H9 (cell line): ENCODE data around the gene TNIK. TPM values are rescaled to one million over a fixed set of nuclear protein-coding genes. Genes with fewer than 3 reads are reported as not detected.

Experiments used
- DNase-seq: peaks from one replicate; pipeline ENCODE4 v3.0.0-alpha.2; 2017
- H2AFZ ChIP-seq: one replicate; pipeline ENCODE4 v1.6.1; 2013; ENCODE audit warnings: mild to moderate bottlenecking, low read length, control low read depth, moderate library complexity
- H2AK5ac ChIP-seq: 2 replicates; pipeline ENCODE4 v1.6.1; 2013; ENCODE audit warnings: low read length, control low read depth, mixed read lengths; ENCODE audit not compliant: insufficient read length
- H2BK120ac ChIP-seq: one replicate; pipeline ENCODE4 v1.6.1; 2013; ENCODE audit warnings: low read depth, mild to moderate bottlenecking, low read length, control low read depth, inconsistent platforms; ENCODE audit not compliant: poor library complexity, severe bottlenecking
- H2BK12ac ChIP-seq: 2 replicates; pipeline ENCODE4 v1.6.1; 2013; ENCODE audit warnings: low read length, control low read depth, mixed read lengths, low read depth; ENCODE audit not compliant: insufficient read length
- H2BK15ac ChIP-seq: 2 replicates; pipeline ENCODE4 v1.6.1; 2013; ENCODE audit warnings: low read depth, low read length, control low read depth
- H2BK20ac ChIP-seq: one replicate; pipeline ENCODE4 v1.6.1; 2013; ENCODE audit warnings: low read depth, mild to moderate bottlenecking, low read length, control low read depth, inconsistent platforms; ENCODE audit not compliant: poor library complexity, severe bottlenecking
- H2BK5ac ChIP-seq: 2 replicates; pipeline ENCODE4 v1.6.1; 2013; ENCODE audit warnings: low read length, control low read depth, mixed read lengths; ENCODE audit not compliant: insufficient read length
- H3K14ac ChIP-seq: 2 replicates; pipeline ENCODE4 v1.6.1; 2013; ENCODE audit warnings: low read length, control low read depth; ENCODE audit not compliant: insufficient read depth
- H3K18ac ChIP-seq: 2 replicates; pipeline ENCODE4 v1.6.1; 2013; ENCODE audit warnings: low read depth, mild to moderate bottlenecking, mixed read lengths, low read length, control low read depth; ENCODE audit not compliant: insufficient read length
- H3K23ac ChIP-seq: 2 replicates; pipeline ENCODE4 v1.6.1; 2013; ENCODE audit warnings: low read length, control low read depth, mixed read lengths, low read depth; ENCODE audit not compliant: insufficient read length
- H3K23me2 ChIP-seq: 2 replicates; pipeline ENCODE4 v1.6.1; 2013; ENCODE audit warnings: low read depth, mild to moderate bottlenecking, mixed read lengths, low read length, control low read depth; ENCODE audit not compliant: insufficient read length, poor library complexity, severe bottlenecking
- H3K27ac ChIP-seq: 2 replicates; pipeline ENCODE4 v1.5.1; 2013; ENCODE audit warnings: low read length, control low read depth, mixed read lengths, low read depth; ENCODE audit not compliant: insufficient read length
- H3K27me3 ChIP-seq: 2 replicates; pipeline ENCODE4 v1.6.1; 2013; ENCODE audit warnings: low read length, control low read depth, inconsistent platforms; ENCODE audit not compliant: insufficient read depth
- H3K4ac ChIP-seq: 2 replicates; pipeline ENCODE4 v1.6.1; 2013; ENCODE audit warnings: low read depth, mild to moderate bottlenecking, control low read depth, inconsistent platforms, low read length, moderate library complexity
- H3K4me1 ChIP-seq: 2 replicates; pipeline ENCODE4 v1.6.1; 2013; ENCODE audit warnings: low read length, control low read depth, inconsistent platforms; ENCODE audit not compliant: insufficient read depth
- H3K4me2 ChIP-seq: 2 replicates; pipeline ENCODE4 v1.6.1; 2013; ENCODE audit warnings: low read length, control low read depth, mixed read lengths; ENCODE audit not compliant: insufficient read length, insufficient read depth
- H3K56ac ChIP-seq: 2 replicates; pipeline ENCODE4 v1.6.1; 2013; ENCODE audit warnings: low read depth, mild to moderate bottlenecking, mixed read lengths, low read length, control low read depth; ENCODE audit not compliant: insufficient read length
- H3K79me1 ChIP-seq: 2 replicates; pipeline ENCODE4 v1.6.1; 2013; ENCODE audit warnings: low read depth, mild to moderate bottlenecking, moderate library complexity, low read length, control low read depth, inconsistent platforms; ENCODE audit not compliant: insufficient read depth, poor library complexity, severe bottlenecking
- H3K79me2 ChIP-seq: 2 replicates; pipeline ENCODE4 v1.6.1; 2013; ENCODE audit warnings: low read length, control low read depth, inconsistent platforms; ENCODE audit not compliant: insufficient read depth
- H3K9ac ChIP-seq: 2 replicates; pipeline ENCODE4 v1.6.1; 2013; ENCODE audit warnings: low read length, control low read depth, mixed read lengths; ENCODE audit not compliant: insufficient read length; ENCODE audit errors: extremely low read depth
- H3K9me3 ChIP-seq: one replicate; pipeline ENCODE4 v1.6.1; 2013; ENCODE audit warnings: low read depth, low read length, inconsistent platforms; ENCODE audit not compliant: control insufficient read depth
- H3T11ph ChIP-seq: one replicate; pipeline ENCODE4 v1.6.1; 2013; ENCODE audit warnings: mild to moderate bottlenecking, low read length, control low read depth, inconsistent platforms
- H4K20me1 ChIP-seq: one replicate; pipeline ENCODE4 v1.6.1; 2013; ENCODE audit not compliant: control insufficient read depth, insufficient read length, insufficient read depth
- H4K5ac ChIP-seq: 2 replicates; pipeline ENCODE4 v1.6.1; 2013; ENCODE audit warnings: low read depth, mild to moderate bottlenecking, mixed read lengths, low read length, control low read depth; ENCODE audit not compliant: insufficient read length
- H4K8ac ChIP-seq: replicated peaks from 2 replicates; pipeline ENCODE4 v1.6.1; 2013; ENCODE audit warnings: low read length, control low read depth, mixed read lengths, low read depth; ENCODE audit not compliant: insufficient read length
- H4K91ac ChIP-seq: 2 replicates; pipeline ENCODE4 v1.6.1; 2013; ENCODE audit warnings: low read depth, mild to moderate bottlenecking, moderate library complexity, mixed read lengths, low read length, control low read depth; ENCODE audit not compliant: insufficient read length
- H3K27ac Mint-ChIP-seq, 3 experiments: 2 replicates in 2 of 3; 3 replicates in 1 of 3; pipeline ENCODE4 v1.8.0; 2020 to 2021; ENCODE audit warnings: mixed read lengths in 3 of 3, mild to moderate bottlenecking in 1 of 3, moderate library complexity in 1 of 3
- H3K27me3 Mint-ChIP-seq: 2 replicates; pipeline ENCODE4 v1.8.0; 2021; ENCODE audit warnings: low read depth, mild to moderate bottlenecking, moderate library complexity, mixed read lengths
- H3K36me3 Mint-ChIP-seq, 3 experiments: 2 replicates in 2 of 3; 3 replicates in 1 of 3; pipeline ENCODE4 v1.8.0; 2020 to 2021; ENCODE audit warnings: low read depth in 3 of 3, mixed read lengths in 3 of 3; ENCODE audit not compliant: insufficient read depth in 1 of 3
- H3K4me1 Mint-ChIP-seq, 2 experiments: 2 replicates each; pipeline ENCODE4 v1.8.0; 2020; ENCODE audit warnings: mixed read lengths in 2 of 2
- H3K4me3 Mint-ChIP-seq, 2 experiments: 2 replicates in 1 of 2; 3 replicates in 1 of 2; pipeline ENCODE4 v1.8.0; 2020 to 2021; ENCODE audit warnings: mild to moderate bottlenecking in 2 of 2, mixed read lengths in 2 of 2, moderate library complexity in 1 of 2
- H3K9me3 Mint-ChIP-seq, 2 experiments: 2 replicates in 1 of 2; 3 replicates in 1 of 2; pipeline ENCODE4 v1.8.0; 2020; ENCODE audit warnings: mild to moderate bottlenecking in 2 of 2, mixed read lengths in 2 of 2, moderate library complexity in 1 of 2
- WGBS: extraction: QIAGEN DNeasy Blood & Tissue Kit; methylation state at CpG from one replicate; pipeline ENCODE4 v1.1.7; 2013; ENCODE audit warnings: missing lambda C conversion rate, low lambda C conversion rate, mixed read lengths; ENCODE audit not compliant: insufficient read length; ENCODE audit errors: extremely low coverage; 5-methylcytosine and 5-hydroxymethylcytosine counted together
- total RNA-seq: library from RNA; stranded (reverse); gene quantifications from 2 replicates; pipeline ENCODE4 v1.2.1, GENCODE V29; 2021
- TF ChIP-seq, protein P1 (sequence below): fragments of 200-600 bp; sonication (generic); conservative IDR thresholded peaks from 3 replicates; pipeline ENCODE4 v1.8.0; 2021; ENCODE audit warnings: antibody characterized with exemption, mild to moderate bottlenecking

TNIK gene
- total RNA-seq, 1 experiment from 2014 or later: 15.9 TPM

DNA sequence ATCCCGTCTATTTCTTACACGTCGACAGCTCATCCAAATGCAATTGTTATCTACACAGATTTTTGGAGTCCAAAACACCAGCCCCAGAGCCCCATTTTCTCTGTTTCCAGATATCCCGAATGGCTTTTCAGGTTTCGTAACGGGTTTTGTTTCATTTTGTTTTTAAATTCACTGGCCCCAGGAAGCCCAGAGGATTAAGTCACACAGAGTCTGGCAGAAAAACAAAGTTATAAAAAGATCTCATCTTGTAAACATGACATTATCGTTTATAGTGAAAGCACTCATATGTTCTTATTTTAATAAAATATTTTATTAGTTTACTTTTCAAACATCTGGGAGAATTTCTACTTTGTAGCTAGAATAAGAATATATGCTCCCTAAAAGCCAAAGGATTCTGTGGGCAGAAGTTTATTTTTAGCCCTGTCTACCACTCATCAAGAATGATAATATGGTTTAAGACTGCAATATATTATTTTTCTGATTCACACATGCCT, 284.4 kb downstream of the TNIK start:
- Histone ChIP-seq H2BK120ac (no peak overlapping the region), H3K9me3 (no peaks in the 10 kb centered on the region), H3K79me1 (no peaks in the 10 kb centered on the region), H3K27me3 (no peaks in the 10 kb centered on the region), H4K91ac (no peak overlapping the region), H3K14ac (no peak overlapping the region), H2BK12ac (no peak overlapping the region), H3K9ac (no peak overlapping the region), H3K4ac (no peak overlapping the region), H3K23me2 (no peaks in the 10 kb centered on the region), H4K5ac (no peak overlapping the region), H2AK5ac (no peak overlapping the region), H2AFZ (no peak overlapping the region), H4K20me1 (no peaks in the 10 kb centered on the region), H3K18ac (no peak overlapping the region), H3K4me1 (no peaks in the 10 kb centered on the region), H3K56ac (no peak overlapping the region), H4K8ac (no peak overlapping the region), H3K23ac (no peak overlapping the region), H3K27ac (no peak overlapping the region), H2BK5ac (no peak overlapping the region), H3K79me2 (no peaks in the 10 kb centered on the region), H2BK15ac (no peak overlapping the region), H3K4me2 (no peak overlapping the region), H3T11ph (no peak overlapping the region), H2BK20ac (no peak overlapping the region)
- no peaks in the 10 kb centered on the region; the same call in 1 of the 2 replicates for H3K27me3 Mint-ChIP-seq
- DNase-seq: no peak
- no peak overlapping the region for H3K4me3 Mint-ChIP-seq
- peaks cover 14 to 26% of the 10 kb centered on the region in 2 experiments for H3K4me1 Mint-ChIP-seq
- H3K36me3 Mint-ChIP-seq: peaks cover 0 to 9% (median 0%) of the 10 kb centered on the region in 3 experiments; a peak in 4 of 7 replicates
- H3K9me3 Mint-ChIP-seq: no peaks in the 10 kb centered on the region
- WGBS: no CpG with 5 or more reads among the region's 7 CpGs
- H3K27ac Mint-ChIP-seq: no peak overlapping the region
- TF ChIP-seq, protein P1, sequence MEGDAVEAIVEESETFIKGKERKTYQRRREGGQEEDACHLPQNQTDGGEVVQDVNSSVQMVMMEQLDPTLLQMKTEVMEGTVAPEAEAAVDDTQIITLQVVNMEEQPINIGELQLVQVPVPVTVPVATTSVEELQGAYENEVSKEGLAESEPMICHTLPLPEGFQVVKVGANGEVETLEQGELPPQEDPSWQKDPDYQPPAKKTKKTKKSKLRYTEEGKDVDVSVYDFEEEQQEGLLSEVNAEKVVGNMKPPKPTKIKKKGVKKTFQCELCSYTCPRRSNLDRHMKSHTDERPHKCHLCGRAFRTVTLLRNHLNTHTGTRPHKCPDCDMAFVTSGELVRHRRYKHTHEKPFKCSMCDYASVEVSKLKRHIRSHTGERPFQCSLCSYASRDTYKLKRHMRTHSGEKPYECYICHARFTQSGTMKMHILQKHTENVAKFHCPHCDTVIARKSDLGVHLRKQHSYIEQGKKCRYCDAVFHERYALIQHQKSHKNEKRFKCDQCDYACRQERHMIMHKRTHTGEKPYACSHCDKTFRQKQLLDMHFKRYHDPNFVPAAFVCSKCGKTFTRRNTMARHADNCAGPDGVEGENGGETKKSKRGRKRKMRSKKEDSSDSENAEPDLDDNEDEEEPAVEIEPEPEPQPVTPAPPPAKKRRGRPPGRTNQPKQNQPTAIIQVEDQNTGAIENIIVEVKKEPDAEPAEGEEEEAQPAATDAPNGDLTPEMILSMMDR: no peak
